Esophagus squamous epithelium (tissue), 5 donors: ENCODE measurements around the gene CFHR4. TPM values are rescaled to one million over a fixed set of nuclear protein-coding genes. Genes with fewer than 3 reads are reported as not detected.
"Not testable (repeated sequence)": the region's sequence is repeated elsewhere in the genome, so short reads cannot be mapped to it uniquely, and the experiment has no call there.

Source experiments
- DNase-seq: peaks from one replicate; lab custom pipeline; 2025; lab: John Stamatoyannopoulos, UW
- H3K27ac ChIP-seq, 4 donors: fragments of 200-600 bp; sonication (generic); one replicate each; pipeline ENCODE4 v1.5.1; 2016 to 2019; ENCODE audit warnings: mild to moderate bottlenecking in 1 of 4
- H3K27me3 ChIP-seq, 4 donors: fragments of 200-600 bp; sonication (generic); 1 replicate in 3 of 4; 2 replicates in 1 of 4; pipeline versions ENCODE4 v1.5.1 to v1.6.0; 2017 to 2021; ENCODE audit warnings: antibody characterized with exemption in 1 of 4
- H3K36me3 ChIP-seq, 3 donors: fragments of 200-600 bp; sonication (generic); one replicate each; pipeline ENCODE4 v1.5.1; 2016 to 2019
- H3K4me1 ChIP-seq, 3 donors: fragments of 200-600 bp; sonication (generic); one replicate each; pipeline ENCODE4 v1.5.1; 2017 to 2019
- H3K4me3 ChIP-seq, 4 donors: fragments of 200-600 bp; sonication (generic); 1 replicate in 3 of 4; 2 replicates in 1 of 4; pipeline ENCODE4 v1.5.1; 2016 to 2019; ENCODE audit warnings: mild to moderate bottlenecking in 2 of 4, moderate library complexity in 1 of 4
- H3K9me3 ChIP-seq, 3 donors: fragments of 200-600 bp; sonication (generic); one replicate each; pipeline ENCODE4 v1.5.1; 2016 to 2019
- CTCF ChIP-seq, 6 experiments: fragments of 450-650 bp in 4 of 6; fragments of 200-600 bp in 2 of 6; sonication (generic) in 2 of 6; IDR thresholded peaks; one replicate each; pipeline ENCODE4 v1.5.1; 2016 to 2019; ENCODE audit warnings: antibody characterized with exemption in 6 of 6, mild to moderate bottlenecking in 4 of 6, moderate library complexity in 4 of 6
- POLR2A ChIP-seq, 4 donors: fragments of 450-650 bp; IDR thresholded peaks; one replicate each; pipeline ENCODE4 v1.6.1; 2017; ENCODE audit warnings: antibody characterized with exemption in 4 of 4, mild to moderate bottlenecking in 4 of 4, moderate library complexity in 3 of 4
- WGBS, 2 donors: methylation state at CpG; one replicate each; pipeline ENCODE4 v1.1.5; 2018; 5-methylcytosine and 5-hydroxymethylcytosine counted together
- intact Hi-C: fragments of 100-400 bp; cut with DNase I; formaldehyde crosslinking; loops from one replicate; pipeline ENCODE4 v1.15.0; 2022
- total RNA-seq, 4 donors: library from RNA; depleted of rRNA; stranded (reverse); fragments of >200 nt; gene quantifications; one replicate each; pipeline ENCODE4 v1.1.0, GENCODE V29; 2016
- donor health status: DM: yes; HTN: yes; CAD: no.

CFHR4 gene
- total RNA-seq, 4 donors from 2014 or later: not detected

- intact Hi-C loops: no loop called here
- 57% methylated on average over 4 of the region's 32 CpGs; no CpG with 5 or more reads in 1 of the 2 donors for WGBS, 2 donors
These were observed 45.8 kb downstream of the CFHR4 start for GRCh38 chr1:196933531-196934189.

GRCh38 chr1:196941474-196941873 is 53.6 kb downstream of the CFHR4 start:
- H3K4me1 ChIP-seq, H3K27ac ChIP-seq, H3K4me3 ChIP-seq, H3K36me3 ChIP-seq, DNase-seq, H3K9me3 ChIP-seq, intact Hi-C loops, H3K27me3 ChIP-seq: not testable (repeated sequence)
- WGBS, 2 donors: 0% methylated on average over 1 of the region's 6 CpGs; no CpG with 5 or more reads in 1 of the 2 donors

More at GRCh38 chr1:196933531-196934189, 45.8 kb downstream of the CFHR4 start:
- no peak overlapping the region for H3K27ac ChIP-seq
- H3K36me3 ChIP-seq: no peaks in the 10 kb centered on the region
- DNase-seq: no peak
- TF ChIP-seq CTCF (IDR thresholded peaks at IDR 0.05): no peak
- no peak for TF ChIP-seq POLR2A (IDR thresholded peaks at IDR 0.05)
- no peaks in the 10 kb centered on the region for H3K4me1 ChIP-seq
- no peak overlapping the region for H3K4me3 ChIP-seq
- H3K9me3 ChIP-seq: peaks cover 0 to 7% (median 0%) of the 10 kb centered on the region in 3 donors
- H3K27me3 ChIP-seq: no peaks in the 10 kb centered on the region

- H3K27me3 ChIP-seq, DNase-seq, H3K4me1 ChIP-seq, H3K27ac ChIP-seq, H3K9me3 ChIP-seq, H3K4me3 ChIP-seq, intact Hi-C loops, H3K36me3 ChIP-seq: not testable (repeated sequence)
- no CpG with 5 or more reads among the region's 1 CpG for WGBS, 2 donors
These were observed 55.7 kb downstream of the CFHR4 start, which contains the start of gene CFHR2 for GRCh38 chr1:196943568-196943967. Gene CFHR2 (plus strand): TSS chr1:196943738. CDS start chr1:196943881, 143 bp downstream.

- TF ChIP-seq POLR2A (IDR thresholded peaks at IDR 0.05) (no peak), CTCF (IDR thresholded peaks at IDR 0.05) (no peak)
These were observed 64.0 kb downstream of the CFHR4 start for GRCh38 chr1:196951711-196952394.

GRCh38 chr1:196954778-196955177 is 66.9 kb downstream of the CFHR4 start:
- TF ChIP-seq CTCF (IDR thresholded peaks at IDR 0.05): no peak
- no peak for TF ChIP-seq POLR2A (IDR thresholded peaks at IDR 0.05)
- Histone ChIP-seq H3K4me1 (no peaks in the 10 kb centered on the region), H3K4me3 (no peak overlapping the region), H3K27me3 (no peaks in the 10 kb centered on the region), H3K36me3 (no peaks in the 10 kb centered on the region), H3K27ac (no peak overlapping the region), H3K9me3 (no peaks in the 10 kb centered on the region)
- WGBS, 2 donors: 41 to 47% methylated on average over 2 of the region's 2 CpGs
- no peak for DNase-seq
- intact Hi-C loops: no loop called here

More at GRCh38 chr1:196951711-196952394, 64.0 kb downstream of the CFHR4 start:
- intact Hi-C loops: no loop called here
- no peaks in the 10 kb centered on the region for H3K9me3 ChIP-seq
- no peaks in the 10 kb centered on the region for H3K27me3 ChIP-seq
- no peak for DNase-seq
- no peaks in the 10 kb centered on the region for H3K36me3 ChIP-seq
- 46 to 53% methylated on average over 2 of the region's 2 CpGs for WGBS, 2 donors
- H3K4me1 ChIP-seq: no peaks in the 10 kb centered on the region
- no peak overlapping the region for H3K4me3 ChIP-seq
- no peak overlapping the region for H3K27ac ChIP-seq

GRCh38 chr1:196955926-196956325 is 68.1 kb downstream of the CFHR4 start:
- Histone ChIP-seq H3K27me3 (no peaks in the 10 kb centered on the region), H3K36me3 (no peaks in the 10 kb centered on the region), H3K9me3 (no peaks in the 10 kb centered on the region), H3K4me3 (no peak overlapping the region), H3K4me1 (no peaks in the 10 kb centered on the region), H3K27ac (no peak overlapping the region)
- intact Hi-C loops: no loop called here
- DNase-seq: no peak
- TF ChIP-seq POLR2A (IDR thresholded peaks at IDR 0.05) (no peak), CTCF (IDR thresholded peaks at IDR 0.05) (no peak)
- WGBS, 2 donors: 90 to 95% methylated on average over 1 of the region's 1 CpG
